Loucy (cell line): ENCODE measurements around the gene MRM2.

Experiments used
- EZH2phosphoT487 ChIP-seq: fragments of 200-600 bp; IDR thresholded peaks from 2 replicates; pipeline ENCODE4 v1.6.1; 2018; ENCODE audit warnings: antibody characterized with exemption, mild to moderate bottlenecking, moderate library complexity, borderline replicate concordance
- TF ChIP-seq, protein P1 (sequence below): fragments of 200-600 bp; sonication (generic); conservative IDR thresholded peaks from 2 replicates; pipeline ENCODE4 v1.5.1; 2014; ENCODE audit warnings: mild to moderate bottlenecking, antibody characterized with exemption, low read length

- TF ChIP-seq, protein P1, sequence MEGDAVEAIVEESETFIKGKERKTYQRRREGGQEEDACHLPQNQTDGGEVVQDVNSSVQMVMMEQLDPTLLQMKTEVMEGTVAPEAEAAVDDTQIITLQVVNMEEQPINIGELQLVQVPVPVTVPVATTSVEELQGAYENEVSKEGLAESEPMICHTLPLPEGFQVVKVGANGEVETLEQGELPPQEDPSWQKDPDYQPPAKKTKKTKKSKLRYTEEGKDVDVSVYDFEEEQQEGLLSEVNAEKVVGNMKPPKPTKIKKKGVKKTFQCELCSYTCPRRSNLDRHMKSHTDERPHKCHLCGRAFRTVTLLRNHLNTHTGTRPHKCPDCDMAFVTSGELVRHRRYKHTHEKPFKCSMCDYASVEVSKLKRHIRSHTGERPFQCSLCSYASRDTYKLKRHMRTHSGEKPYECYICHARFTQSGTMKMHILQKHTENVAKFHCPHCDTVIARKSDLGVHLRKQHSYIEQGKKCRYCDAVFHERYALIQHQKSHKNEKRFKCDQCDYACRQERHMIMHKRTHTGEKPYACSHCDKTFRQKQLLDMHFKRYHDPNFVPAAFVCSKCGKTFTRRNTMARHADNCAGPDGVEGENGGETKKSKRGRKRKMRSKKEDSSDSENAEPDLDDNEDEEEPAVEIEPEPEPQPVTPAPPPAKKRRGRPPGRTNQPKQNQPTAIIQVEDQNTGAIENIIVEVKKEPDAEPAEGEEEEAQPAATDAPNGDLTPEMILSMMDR = no peak
- TF ChIP-seq EZH2phosphoT487 = no peak
These were observed 29.1 kb downstream of the MRM2 start for GRCh38 chr7:2212906-2213305.
